Uterus (tissue), 4 donors: ENCODE measurements around the gene CDH22. TPM values are rescaled to one million over a fixed set of nuclear protein-coding genes. Genes with fewer than 3 reads are reported as not detected.

Experiments
- DNase-seq, 2 donors: peaks; one replicate each; pipeline ENCODE4 v3.0.0-alpha.2; 2019 to 2020
- H3K27ac ChIP-seq, 2 donors: fragments of 200-600 bp; sonication (generic); 1 replicate in 1 of 2; 2 replicates in 1 of 2; pipeline ENCODE4 v1.5.1; 2016 to 2018
- H3K27me3 ChIP-seq, 2 donors: fragments of 200-600 bp; sonication (generic); one replicate each; pipeline ENCODE4 v1.5.1; 2018 to 2019; ENCODE audit warnings: control low read depth in 1 of 2
- H3K36me3 ChIP-seq, 2 donors: fragments of 200-600 bp; sonication (generic); one replicate each; pipeline ENCODE4 v1.5.1; 2019; ENCODE audit warnings: control low read depth in 1 of 2
- H3K4me1 ChIP-seq, 2 donors: fragments of 200-600 bp; sonication (generic); one replicate each; pipeline ENCODE4 v1.5.1; 2018 to 2019; ENCODE audit warnings: control low read depth in 1 of 2
- H3K4me3 ChIP-seq, 2 donors: fragments of 200-600 bp; sonication (generic); 1 replicate in 1 of 2; 2 replicates in 1 of 2; pipeline ENCODE4 v1.5.1; 2018 to 2019; ENCODE audit warnings: mild to moderate bottlenecking in 1 of 2
- H3K9me3 ChIP-seq, 2 donors: fragments of 200-600 bp; sonication (generic); one replicate each; pipeline ENCODE4 v1.5.1; 2019; ENCODE audit warnings: control low read depth in 1 of 2
- CTCF ChIP-seq, 4 experiments: fragments of 200-600 bp in 2 of 4; fragments of 450-650 bp in 2 of 4; sonication (generic) in 2 of 4; IDR thresholded peaks; one replicate each; pipeline ENCODE4 v1.5.1; 2016 to 2019; ENCODE audit warnings: antibody characterized with exemption in 4 of 4, mild to moderate bottlenecking in 2 of 4, moderate library complexity in 1 of 4
- POLR2A ChIP-seq, 2 donors: fragments of 450-650 bp; IDR thresholded peaks; one replicate each; pipeline ENCODE4 v1.6.1; 2016; ENCODE audit warnings: antibody characterized with exemption in 2 of 2, mild to moderate bottlenecking in 1 of 2, moderate library complexity in 1 of 2
- intact Hi-C: fragments of 100-400 bp; cut with DNase I; formaldehyde crosslinking; loops from one replicate; pipeline ENCODE4 v1.15.1; 2023; ENCODE audit warnings: low total_unique reads
- total RNA-seq, 4 donors: library from RNA; depleted of rRNA in 3 of 4; stranded (reverse); fragments of >200 nt in 3 of 4; gene quantifications; one replicate each; pipeline versions ENCODE4 v1.1.0 to v1.2.4, GENCODE V29; 2014 to 2023
- donor health status: DM: yes; HTN: yes; CAD: no.

CDH22 gene
- total RNA-seq, 4 donors from 2014 or later, result 0.48 to 0.49 TPM; not detected in 2

GRCh38 chr20:46331611-46332361 is 23.5 kb upstream of the CDH22 start:
- no peak for DNase-seq
- TF ChIP-seq POLR2A (IDR thresholded peaks at IDR 0.05) (no peak), CTCF (IDR thresholded peaks at IDR 0.05) (no peak)
- no peaks in the 10 kb centered on the region for H3K36me3 ChIP-seq
- intact Hi-C loops, result no loop called here
- H3K27me3 ChIP-seq, result no peaks in the 10 kb centered on the region
- no peaks in the 10 kb centered on the region for H3K9me3 ChIP-seq
- H3K4me1 ChIP-seq, result no peaks in the 10 kb centered on the region
- H3K27ac ChIP-seq, result no peak overlapping the region
- no peak overlapping the region for H3K4me3 ChIP-seq

GRCh38 chr20:46330831-46331371 is 22.6 kb upstream of the CDH22 start:
- Histone ChIP-seq H3K9me3 (no peaks in the 10 kb centered on the region), H3K4me1 (no peaks in the 10 kb centered on the region), H3K36me3 (no peaks in the 10 kb centered on the region), H3K27ac (no peak overlapping the region), H3K4me3 (no peak overlapping the region), H3K27me3 (no peaks in the 10 kb centered on the region)
- intact Hi-C loops, result no loop called here
- TF ChIP-seq CTCF (IDR thresholded peaks at IDR 0.05) (no peak), POLR2A (IDR thresholded peaks at IDR 0.05) (no peak)
- no peak for DNase-seq

- no peaks in the 10 kb centered on the region for H3K27me3 ChIP-seq
- intact Hi-C loops, result no loop called here
- no peaks in the 10 kb centered on the region for H3K4me1 ChIP-seq
- no peak overlapping the region for H3K4me3 ChIP-seq
- no peaks in the 10 kb centered on the region for H3K36me3 ChIP-seq
- H3K27ac ChIP-seq, result no peak overlapping the region
- H3K9me3 ChIP-seq, result no peaks in the 10 kb centered on the region
- no peak for DNase-seq
- TF ChIP-seq POLR2A (IDR thresholded peaks at IDR 0.05), result no peak
- no peak for TF ChIP-seq CTCF (IDR thresholded peaks at IDR 0.05)
These were observed 21.9 kb upstream of the CDH22 start for GRCh38 chr20:46330072-46330763.

GRCh38 chr20:46328200-46328882 is 20.0 kb upstream of the CDH22 start:
- no peak overlapping the region for H3K4me3 ChIP-seq
- H3K27ac ChIP-seq, result no peak overlapping the region
- H3K9me3 ChIP-seq, result no peaks in the 10 kb centered on the region
- no peaks in the 10 kb centered on the region for H3K4me1 ChIP-seq
- H3K27me3 ChIP-seq, result no peaks in the 10 kb centered on the region
- no peak for DNase-seq
- no peaks in the 10 kb centered on the region for H3K36me3 ChIP-seq
- intact Hi-C loops, result no loop called here
- TF ChIP-seq POLR2A (IDR thresholded peaks at IDR 0.05) (no peak), CTCF (IDR thresholded peaks at IDR 0.05) (no peak)
